GM19452 (cell line): ENCODE data around the gene ZXDC.

Source experiments
- ATAC-seq: cut with Tn5 transposase; IDR thresholded peaks from one replicate; pipeline ENCODE4 v1.9.1; 2021; ENCODE audit not compliant: unreplicated experiment

Gene ZXDC

GRCh38 chr3:126397610-126398422, 77.9 kb downstream of the ZXDC start:
- ATAC-seq, result no peak

- ATAC-seq, result no peak
Measured at GRCh38 chr3:126396536-126396935, 79.2 kb downstream of the ZXDC start.

DNA sequence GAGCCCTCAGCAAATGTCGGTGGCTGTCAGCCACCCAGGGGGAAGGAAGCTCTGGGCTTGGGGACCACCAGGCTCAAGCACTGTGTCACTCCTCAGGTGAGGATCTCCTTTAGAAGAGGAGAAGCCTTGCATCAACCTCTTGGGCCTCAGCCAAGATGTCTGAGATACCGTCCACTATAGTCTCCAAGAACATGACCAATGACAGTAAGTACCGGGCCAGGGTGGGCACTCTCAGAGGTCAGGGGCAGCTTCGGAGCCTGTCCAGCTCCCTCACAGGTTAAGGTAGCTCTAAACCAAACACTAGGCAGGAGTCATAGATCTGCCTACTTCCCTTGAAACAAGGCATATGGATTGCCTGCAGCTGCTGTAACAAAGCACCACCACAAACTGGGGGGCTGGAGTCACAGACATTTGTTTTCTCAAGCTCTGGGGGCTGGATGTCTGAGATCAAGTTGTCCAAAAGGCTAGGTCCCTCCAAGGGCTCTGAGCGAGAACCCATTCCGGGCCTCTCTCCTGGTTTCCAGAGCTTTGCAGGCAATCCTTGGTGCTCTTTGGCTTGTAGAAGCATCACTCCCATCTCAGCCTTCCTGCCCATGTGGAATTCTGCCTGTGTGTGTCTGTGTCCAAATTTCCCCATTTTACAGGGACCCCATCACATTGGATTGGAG, 79.7 kb downstream of the ZXDC start:
- ATAC-seq, result no peak

DNA sequence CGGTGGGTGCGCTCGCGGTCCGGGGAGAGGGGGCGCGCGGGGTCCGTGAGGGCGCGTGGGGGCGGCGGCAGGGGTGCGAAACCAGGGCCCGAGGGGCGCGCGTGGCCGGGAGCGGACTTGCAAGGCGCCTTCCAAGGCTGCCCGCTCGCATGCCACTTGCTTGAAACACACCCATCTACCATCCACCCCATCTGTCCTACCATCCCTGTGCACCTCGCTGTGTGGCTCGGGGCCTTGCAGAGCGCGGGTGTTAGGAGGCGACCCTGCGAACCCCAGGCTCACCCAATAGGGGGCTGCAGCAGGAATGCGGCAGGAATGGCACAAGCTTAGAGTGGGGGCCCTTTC, 80.7 kb downstream of the ZXDC start:
- ATAC-seq, result no peak

- ATAC-seq, result no peak
Measured at GRCh38 chr3:126394179-126394976, 81.3 kb downstream of the ZXDC start, which contains the start of gene CFAP100. Gene CFAP100 (plus strand): TSS chr3:126394909. CDS start chr3:126396001, 1,092 bp downstream.

DNA sequence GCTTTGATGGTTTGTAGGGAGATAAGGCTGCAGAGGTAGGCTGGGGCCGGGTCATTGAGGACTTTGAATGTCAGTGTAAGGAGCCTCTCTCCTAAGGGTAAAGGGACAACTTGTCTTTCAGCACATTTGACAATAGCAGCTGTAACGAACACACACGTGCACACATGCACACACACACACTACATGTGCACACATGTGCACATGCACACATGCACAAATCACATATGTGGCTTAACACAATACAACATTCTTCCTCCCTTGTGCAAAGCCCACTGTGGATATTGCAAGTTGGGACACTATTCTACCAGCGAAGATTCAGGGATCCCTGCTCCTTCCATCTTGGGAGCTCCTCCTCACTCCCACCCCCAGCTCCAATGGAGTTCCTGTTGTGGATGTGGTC, 82.1 kb downstream of the ZXDC start:
- ATAC-seq, result no peak

DNA sequence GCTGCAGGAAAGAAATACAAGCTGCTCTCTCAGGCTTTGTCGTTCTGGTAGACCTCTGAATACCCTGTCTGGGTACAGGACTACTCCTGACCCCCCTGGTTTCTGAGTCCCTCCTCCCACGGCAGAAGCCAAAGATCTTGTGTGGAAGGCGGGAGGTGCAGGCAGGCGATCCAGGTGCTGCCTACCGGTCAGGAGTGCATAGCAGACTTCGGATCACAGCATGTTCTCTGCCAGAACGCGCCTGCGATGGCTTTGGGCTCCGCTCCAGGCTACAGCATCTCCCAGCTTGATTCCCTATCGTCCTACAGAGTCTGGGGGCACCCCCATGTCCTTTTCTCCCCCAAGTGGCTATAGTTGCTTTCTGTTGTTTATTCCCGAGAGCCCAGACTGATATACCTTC, 83.4 kb downstream of the ZXDC start:
- no peak for ATAC-seq

- ATAC-seq, result no peak
Measured at GRCh38 chr3:126391631-126392030, 84.1 kb downstream of the ZXDC start.

- no peak for ATAC-seq
Measured at GRCh38 chr3:126390751-126391150, 84.9 kb downstream of the ZXDC start.

- no peak for ATAC-seq
Measured at GRCh38 chr3:126390201-126390600, 85.5 kb downstream of the ZXDC start.

GRCh38 chr3:126389794-126390146, 85.9 kb downstream of the ZXDC start:
- ATAC-seq, result no peak

- ATAC-seq, result peak; percentile 66
Measured at GRCh38 chr3:126389112-126389793, 86.4 kb downstream of the ZXDC start.
